GM18502 (cell line): Measurements from ENCODE around the gene FASLG.
"Not testable (repeated sequence)": the region's sequence is repeated elsewhere in the genome, so short reads cannot be mapped to it uniquely, and the experiment has no call there.

Source experiments
- ATAC-seq: cut with Tn5 transposase; IDR thresholded peaks from one replicate; pipeline ENCODE4 v1.9.1; 2021; ENCODE audit warnings: mild to moderate bottlenecking; ENCODE audit not compliant: unreplicated experiment, poor library complexity

Gene FASLG

GRCh38 chr1:172658871-172659453, at the start of gene FASLG:
FASLG (plus strand) TSS chr1:172659103; CDS start chr1:172659202, 99 bp downstream.
- ATAC-seq, result no peak

GRCh38 chr1:172609528-172609927, 49.4 kb upstream of the FASLG start:
- no peak for ATAC-seq

GRCh38 chr1:172612478-172612877, 46.4 kb upstream of the FASLG start:
- ATAC-seq, result no peak

GRCh38 chr1:172613294-172613693, 45.6 kb upstream of the FASLG start:
- ATAC-seq, result no peak

GRCh38 chr1:172616195-172616594, 42.7 kb upstream of the FASLG start:
- no peak for ATAC-seq

- ATAC-seq, result no peak
Measured at GRCh38 chr1:172616636-172617035, 42.3 kb upstream of the FASLG start.

- ATAC-seq, result not testable (repeated sequence)
Measured at GRCh38 chr1:172620603-172621002, 38.3 kb upstream of the FASLG start.

- no peak for ATAC-seq
Measured at GRCh38 chr1:172622541-172622940, 36.4 kb upstream of the FASLG start.

- ATAC-seq, result no peak
Measured at GRCh38 chr1:172623748-172624147, 35.2 kb upstream of the FASLG start.

- no peak for ATAC-seq
Measured at GRCh38 chr1:172626845-172627244, 32.1 kb upstream of the FASLG start.

GRCh38 chr1:172627702-172628101, 31.2 kb upstream of the FASLG start:
- ATAC-seq, result no peak

GRCh38 chr1:172628401-172628800, 30.5 kb upstream of the FASLG start:
- no peak for ATAC-seq

GRCh38 chr1:172629170-172629569, 29.7 kb upstream of the FASLG start:
- ATAC-seq, result no peak

GRCh38 chr1:172629638-172630037, 29.3 kb upstream of the FASLG start:
- ATAC-seq, result no peak

GRCh38 chr1:172630056-172630818, 28.7 kb upstream of the FASLG start:
- ATAC-seq, result no peak

GRCh38 chr1:172630868-172631267, 28.0 kb upstream of the FASLG start:
- ATAC-seq, result no peak

- no peak for ATAC-seq
Measured at GRCh38 chr1:172637522-172637921, 21.4 kb upstream of the FASLG start.

- no peak for ATAC-seq
Measured at GRCh38 chr1:172638249-172638648, 20.7 kb upstream of the FASLG start.

GRCh38 chr1:172638885-172639831, 19.7 kb upstream of the FASLG start:
- peak; percentile 75 for ATAC-seq

- ATAC-seq, result no peak
Measured at GRCh38 chr1:172640111-172640510, 18.8 kb upstream of the FASLG start.

- no peak for ATAC-seq
Measured at GRCh38 chr1:172641492-172641891, 17.4 kb upstream of the FASLG start.
